Progenitor cell of endocrine pancreas (in vitro differentiated cells): ENCODE measurements around the gene TNPO1. TPM values are rescaled to one million over a fixed set of nuclear protein-coding genes. Genes with fewer than 3 reads are reported as not detected.

Experiments
- DNase-seq: peaks from one replicate; pipeline ENCODE4 v3.0.0; 2021; ENCODE audit warnings: low spot score; ENCODE audit not compliant: unreplicated experiment
- H3K27ac Mint-ChIP-seq: 2 replicates; pipeline ENCODE4 v1.8.0; 2021; ENCODE audit warnings: mild to moderate bottlenecking, moderate library complexity, mixed read lengths
- H3K27me3 Mint-ChIP-seq: 2 replicates; pipeline ENCODE4 v1.8.0; 2021; ENCODE audit warnings: mixed read lengths
- H3K36me3 Mint-ChIP-seq: 2 replicates; pipeline ENCODE4 v1.8.0; 2022; ENCODE audit warnings: mixed read lengths; ENCODE audit not compliant: insufficient read depth
- H3K4me1 Mint-ChIP-seq: 2 replicates; pipeline ENCODE4 v1.8.0; 2021; ENCODE audit warnings: low read depth, mixed read lengths
- H3K4me3 Mint-ChIP-seq: 2 replicates; pipeline ENCODE4 v1.8.0; 2021; ENCODE audit warnings: low read depth, mild to moderate bottlenecking, moderate library complexity, mixed read lengths
- H3K9me3 Mint-ChIP-seq: 2 replicates; pipeline ENCODE4 v1.8.0; 2021; ENCODE audit warnings: low read depth, mixed read lengths
- CTCF ChIP-seq: fragments of 200-600 bp; sonication (generic); IDR thresholded peaks from one replicate; pipeline ENCODE4 v1.5.0; 2021; ENCODE audit warnings: antibody characterized with exemption, mild to moderate bottlenecking; ENCODE audit not compliant: unreplicated experiment
- total RNA-seq: library from RNA; stranded (reverse); gene quantifications from 2 replicates; pipeline ENCODE4 v1.2.1, GENCODE V29; 2021

TNPO1 gene
- total RNA-seq, 1 donor from 2014 or later, result 149 TPM

- peak overlapping the region; percentile 38 for H3K4me3 Mint-ChIP-seq
Measured at GRCh38 chr5:72850113-72850512, 33.7 kb downstream of the TNPO1 start.

GRCh38 chr5:72852356-72852755, 35.9 kb downstream of the TNPO1 start:
- no peaks in the 10 kb centered on the region for H3K9me3 Mint-ChIP-seq
- peaks cover 25% of the 10 kb centered on the region for H3K4me1 Mint-ChIP-seq
- no peak overlapping the region for H3K4me3 Mint-ChIP-seq
- TF ChIP-seq CTCF, result no peak
- H3K27ac Mint-ChIP-seq, result no peak overlapping the region
- no peaks in the 10 kb centered on the region for H3K27me3 Mint-ChIP-seq
- DNase-seq, result no peak
- peaks cover 14% of the 10 kb centered on the region for H3K36me3 Mint-ChIP-seq

More at GRCh38 chr5:72850113-72850512, 33.7 kb downstream of the TNPO1 start:
- peaks cover 10% of the 10 kb centered on the region for H3K36me3 Mint-ChIP-seq
- no peaks in the 10 kb centered on the region for H3K9me3 Mint-ChIP-seq
- H3K27ac Mint-ChIP-seq, result no peak overlapping the region
- no peak for DNase-seq
- TF ChIP-seq CTCF, result no peak
- H3K4me1 Mint-ChIP-seq, result peaks cover 27% of the 10 kb centered on the region
- H3K27me3 Mint-ChIP-seq, result no peaks in the 10 kb centered on the region

- peak overlapping the region; percentile 20 for H3K27ac Mint-ChIP-seq
- H3K9me3 Mint-ChIP-seq, result no peaks in the 10 kb centered on the region
- H3K4me1 Mint-ChIP-seq, result peaks cover 15% of the 10 kb centered on the region
- DNase-seq, result no peak
- no peak for TF ChIP-seq CTCF
- no peaks in the 10 kb centered on the region for H3K27me3 Mint-ChIP-seq
- H3K4me3 Mint-ChIP-seq, result no peak overlapping the region
- peaks cover 24% of the 10 kb centered on the region for H3K36me3 Mint-ChIP-seq
Measured at GRCh38 chr5:72854419-72854818, 38.0 kb downstream of the TNPO1 start.

- no peak for TF ChIP-seq CTCF
- Mint-ChIP-seq H3K4me1 (peaks cover 6% of the 10 kb centered on the region), H3K27me3 (no peaks in the 10 kb centered on the region), H3K4me3 (no peak overlapping the region), H3K36me3 (peaks cover 25% of the 10 kb centered on the region), H3K9me3 (no peaks in the 10 kb centered on the region), H3K27ac (peak overlapping the region; percentile 74)
- no peak for DNase-seq
Measured at GRCh38 chr5:72855821-72856220, 39.4 kb downstream of the TNPO1 start.

GRCh38 chr5:72857396-72857795, 40.9 kb downstream of the TNPO1 start:
- no peaks in the 10 kb centered on the region for H3K27me3 Mint-ChIP-seq
- peaks cover 33% of the 10 kb centered on the region for H3K36me3 Mint-ChIP-seq
- H3K9me3 Mint-ChIP-seq, result no peaks in the 10 kb centered on the region
- DNase-seq, result no peak
- H3K4me3 Mint-ChIP-seq, result no peak overlapping the region
- TF ChIP-seq CTCF, result no peak
- peak overlapping the region; percentile 35 for H3K27ac Mint-ChIP-seq
- peaks cover 3% of the 10 kb centered on the region for H3K4me1 Mint-ChIP-seq
